Nephron progenitor cell (in vitro differentiated cells): Measurements from ENCODE around the gene PRIMA1.

Source experiments
- DNase-seq: peaks from one replicate; pipeline ENCODE4 v3.0.0; 2021
- H3K27ac Mint-ChIP-seq: 2 replicates; pipeline ENCODE4 v1.8.0; 2021; ENCODE audit warnings: mild to moderate bottlenecking, moderate library complexity, mixed read lengths
- H3K27me3 Mint-ChIP-seq: 2 replicates; pipeline ENCODE4 v1.8.0; 2021; ENCODE audit warnings: mild to moderate bottlenecking, low read depth, mixed read lengths; ENCODE audit not compliant: poor library complexity
- H3K36me3 Mint-ChIP-seq: 2 replicates; pipeline ENCODE4 v1.8.0; 2021; ENCODE audit warnings: low read depth, mixed read lengths
- H3K4me1 Mint-ChIP-seq: 2 replicates; pipeline ENCODE4 v1.8.0; 2021; ENCODE audit warnings: mixed read lengths
- H3K4me3 Mint-ChIP-seq: 2 replicates; pipeline ENCODE4 v1.8.0; 2021; ENCODE audit warnings: mild to moderate bottlenecking, moderate library complexity, mixed read lengths
- H3K9me3 Mint-ChIP-seq: 2 replicates; pipeline ENCODE4 v1.8.0; 2021; ENCODE audit warnings: mild to moderate bottlenecking, moderate library complexity, mixed read lengths
- TF ChIP-seq, protein P1 (sequence below): fragments of 200-600 bp; sonication (generic); IDR thresholded peaks from 2 replicates; pipeline ENCODE4 v1.5.0; 2021; ENCODE audit warnings: antibody characterized with exemption

Gene PRIMA1

DNA sequence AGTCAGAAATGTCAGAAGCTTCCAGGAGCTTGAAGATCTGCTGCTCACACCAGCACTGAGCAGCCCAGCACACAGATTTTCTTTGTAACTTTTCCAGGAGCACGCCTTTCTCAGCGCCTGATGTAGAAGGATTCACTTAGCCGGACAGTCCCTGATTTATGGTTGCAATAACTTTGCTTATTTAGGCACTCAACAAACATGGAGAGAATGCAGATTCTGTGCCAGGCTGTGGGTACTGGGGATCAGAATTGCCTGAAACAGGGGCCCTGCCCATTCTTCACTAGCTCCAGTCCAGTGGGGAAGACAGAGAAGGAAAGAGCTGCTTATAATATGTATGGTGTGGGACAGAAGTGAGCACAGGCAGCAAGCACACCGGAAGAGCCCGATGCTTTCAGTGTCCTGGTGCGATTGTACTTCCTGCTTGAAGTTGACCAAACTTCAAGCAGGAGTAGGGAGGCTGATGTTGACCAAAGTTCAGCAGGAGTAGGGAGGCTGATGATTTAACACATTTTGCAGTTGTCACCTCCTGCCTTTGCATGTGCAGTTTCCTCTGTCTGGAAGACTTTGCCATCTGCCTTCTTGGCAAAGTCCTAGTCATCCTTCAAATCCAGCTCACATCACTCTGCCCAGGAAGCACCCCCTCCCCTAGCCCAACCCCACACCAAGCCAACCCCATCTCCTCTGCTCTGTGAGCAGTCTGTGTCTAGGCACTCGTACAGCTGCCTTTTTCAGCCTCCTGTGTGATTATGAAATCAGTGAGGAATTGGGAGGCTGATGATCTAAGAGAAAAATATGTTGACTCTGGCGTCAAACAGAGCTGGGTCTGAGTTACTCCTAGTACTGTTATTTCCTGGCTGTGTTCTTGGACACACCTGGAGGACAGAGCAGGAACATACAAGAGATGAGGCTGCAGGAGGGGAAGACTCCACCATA lies 12.0 kb upstream of the PRIMA1 start:
- Mint-ChIP-seq H3K27ac (no peak overlapping the region), H3K9me3 (no peaks in the 10 kb centered on the region), H3K4me3 (no peak overlapping the region), H3K36me3 (no peaks in the 10 kb centered on the region), H3K27me3 (peaks cover 17% of the 10 kb centered on the region), H3K4me1 (peaks cover 22% of the 10 kb centered on the region)
- DNase-seq = no peak
- TF ChIP-seq, protein P1, sequence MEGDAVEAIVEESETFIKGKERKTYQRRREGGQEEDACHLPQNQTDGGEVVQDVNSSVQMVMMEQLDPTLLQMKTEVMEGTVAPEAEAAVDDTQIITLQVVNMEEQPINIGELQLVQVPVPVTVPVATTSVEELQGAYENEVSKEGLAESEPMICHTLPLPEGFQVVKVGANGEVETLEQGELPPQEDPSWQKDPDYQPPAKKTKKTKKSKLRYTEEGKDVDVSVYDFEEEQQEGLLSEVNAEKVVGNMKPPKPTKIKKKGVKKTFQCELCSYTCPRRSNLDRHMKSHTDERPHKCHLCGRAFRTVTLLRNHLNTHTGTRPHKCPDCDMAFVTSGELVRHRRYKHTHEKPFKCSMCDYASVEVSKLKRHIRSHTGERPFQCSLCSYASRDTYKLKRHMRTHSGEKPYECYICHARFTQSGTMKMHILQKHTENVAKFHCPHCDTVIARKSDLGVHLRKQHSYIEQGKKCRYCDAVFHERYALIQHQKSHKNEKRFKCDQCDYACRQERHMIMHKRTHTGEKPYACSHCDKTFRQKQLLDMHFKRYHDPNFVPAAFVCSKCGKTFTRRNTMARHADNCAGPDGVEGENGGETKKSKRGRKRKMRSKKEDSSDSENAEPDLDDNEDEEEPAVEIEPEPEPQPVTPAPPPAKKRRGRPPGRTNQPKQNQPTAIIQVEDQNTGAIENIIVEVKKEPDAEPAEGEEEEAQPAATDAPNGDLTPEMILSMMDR = no peak

DNA sequence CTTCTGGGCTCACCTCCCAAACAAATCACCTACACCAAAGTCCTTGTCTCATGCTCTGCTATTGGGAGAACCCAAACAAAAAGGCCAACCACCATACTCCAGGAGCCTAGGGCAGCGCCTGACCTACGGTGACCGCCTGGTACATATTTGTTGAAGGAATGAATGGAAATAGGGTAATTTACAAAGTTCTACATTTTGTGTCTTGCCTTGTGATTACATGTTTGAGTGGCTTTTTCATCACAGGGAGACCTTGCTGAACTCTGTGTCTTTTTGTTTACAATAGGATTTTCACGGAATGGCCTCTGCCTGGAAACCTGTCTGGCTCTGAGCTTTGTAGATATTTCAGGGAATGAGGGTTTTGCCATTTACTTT lies 11.3 kb upstream of the PRIMA1 start:
- no peaks in the 10 kb centered on the region for H3K36me3 Mint-ChIP-seq
- no peak overlapping the region for H3K4me3 Mint-ChIP-seq
- TF ChIP-seq, protein P1 = no peak
- peaks cover 22% of the 10 kb centered on the region for H3K4me1 Mint-ChIP-seq
- no peak overlapping the region for H3K27ac Mint-ChIP-seq
- no peak for DNase-seq
- H3K9me3 Mint-ChIP-seq = no peaks in the 10 kb centered on the region
- H3K27me3 Mint-ChIP-seq = peaks cover 17% of the 10 kb centered on the region

DNA sequence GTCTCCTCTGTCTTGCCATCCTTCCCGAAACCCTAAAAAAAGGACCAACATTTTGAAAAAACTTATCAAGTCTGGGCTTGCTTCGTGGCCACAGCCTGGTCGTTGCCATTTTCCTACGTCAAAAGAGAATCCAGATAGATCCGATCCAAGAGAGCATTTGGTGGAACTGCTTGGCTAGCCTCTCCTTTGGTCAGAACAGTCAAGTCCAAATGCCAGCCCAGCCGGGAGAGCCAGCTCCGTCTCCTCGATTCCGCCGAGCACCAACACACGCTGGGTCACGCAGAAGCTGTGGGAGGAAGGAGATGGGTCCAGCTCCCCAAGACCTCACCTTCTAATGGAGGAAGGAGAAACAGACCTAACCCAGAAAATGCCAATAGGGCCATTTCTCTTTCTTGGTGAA lies 9.3 kb upstream of the PRIMA1 start:
- H3K36me3 Mint-ChIP-seq = no peaks in the 10 kb centered on the region
- no peaks in the 10 kb centered on the region for H3K9me3 Mint-ChIP-seq
- H3K27ac Mint-ChIP-seq = no peak overlapping the region
- no peak for DNase-seq
- H3K4me3 Mint-ChIP-seq = no peak overlapping the region
- TF ChIP-seq, protein P1 = no peak
- H3K4me1 Mint-ChIP-seq = peaks cover 22% of the 10 kb centered on the region
- H3K27me3 Mint-ChIP-seq = peaks cover 18% of the 10 kb centered on the region

DNA sequence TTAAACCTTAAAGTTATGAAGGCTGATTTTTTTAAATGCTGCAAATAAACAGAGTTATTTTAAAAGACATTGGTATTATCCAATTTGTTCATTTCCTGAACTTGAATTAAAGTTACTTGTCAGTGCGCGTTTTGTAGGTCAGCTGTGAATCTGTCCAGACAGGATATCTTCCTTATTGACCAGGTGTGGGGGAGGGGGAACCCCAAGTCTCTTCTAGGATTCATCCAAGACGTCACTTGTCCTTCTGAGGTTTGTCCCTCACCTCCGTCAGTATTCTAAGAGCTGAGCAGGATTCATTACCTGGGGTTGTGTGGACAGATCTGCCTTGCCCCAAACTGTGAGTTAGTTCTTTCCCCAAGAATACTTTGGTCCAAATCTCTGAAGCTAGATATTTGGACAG lies 8.8 kb upstream of the PRIMA1 start:
- peaks cover 22% of the 10 kb centered on the region for H3K4me1 Mint-ChIP-seq

DNA sequence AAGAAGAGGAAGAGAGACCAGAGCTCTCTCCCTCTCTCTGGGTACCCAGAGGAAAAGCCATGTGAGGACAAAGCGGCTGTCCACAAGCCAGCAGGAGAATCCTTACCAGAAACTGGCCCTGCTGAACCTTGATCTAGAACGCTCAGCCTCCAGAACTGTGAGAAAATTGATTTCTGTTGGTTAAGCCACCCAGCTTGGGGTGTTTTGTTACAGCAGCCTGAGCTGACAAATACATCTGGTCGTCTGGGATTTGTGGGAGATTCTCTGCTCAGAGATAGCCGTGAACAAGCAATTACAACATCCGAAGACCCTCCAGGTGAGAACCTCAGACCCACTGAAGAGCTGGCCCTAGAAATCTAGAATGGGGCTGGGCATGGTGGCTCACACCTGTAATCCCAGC lies 6.5 kb upstream of the PRIMA1 start:
- Mint-ChIP-seq H3K36me3 (no peaks in the 10 kb centered on the region), H3K4me1 (peaks cover 13% of the 10 kb centered on the region), H3K27me3 (peaks cover 15% of the 10 kb centered on the region), H3K4me3 (no peak overlapping the region), H3K27ac (no peak overlapping the region), H3K9me3 (peaks cover 18% of the 10 kb centered on the region)
- TF ChIP-seq, protein P1 = no peak
- no peak for DNase-seq

More for the DNA sequence above, 8.8 kb upstream of the PRIMA1 start:
- H3K27ac Mint-ChIP-seq = no peak overlapping the region
- H3K4me3 Mint-ChIP-seq = no peak overlapping the region
- peaks cover 16% of the 10 kb centered on the region for H3K27me3 Mint-ChIP-seq
- H3K36me3 Mint-ChIP-seq = no peaks in the 10 kb centered on the region
- TF ChIP-seq, protein P1 = no peak
- peaks cover 2% of the 10 kb centered on the region for H3K9me3 Mint-ChIP-seq
- DNase-seq = no peak
